WI38 (cell line): ENCODE results near the gene MSI2.

Experiments used
- H3K4me3 ChIP-seq: 2 replicates; pipeline ENCODE4 v1.5.1; 2011; ENCODE audit warnings: low read depth, mild to moderate bottlenecking, control low read depth, low read length
- CTCF ChIP-seq: IDR thresholded peaks from 2 replicates; pipeline ENCODE4 v1.5.1; 2012; ENCODE audit warnings: low read depth, mild to moderate bottlenecking, control low read depth, low read length

The MSI2 gene

GRCh38 chr17:57554826-57555635 lies 298.7 kb downstream of the MSI2 start:
- TF ChIP-seq CTCF = no peak
- no peak overlapping the region for H3K4me3 ChIP-seq

- no peak overlapping the region for H3K4me3 ChIP-seq
- no peak for TF ChIP-seq CTCF
Observed at GRCh38 chr17:57555636-57556175, 299.4 kb downstream of the MSI2 start.

- H3K4me3 ChIP-seq = no peak overlapping the region
- no peak for TF ChIP-seq CTCF
Observed at GRCh38 chr17:57556320-57556719, 300.0 kb downstream of the MSI2 start.

DNA sequence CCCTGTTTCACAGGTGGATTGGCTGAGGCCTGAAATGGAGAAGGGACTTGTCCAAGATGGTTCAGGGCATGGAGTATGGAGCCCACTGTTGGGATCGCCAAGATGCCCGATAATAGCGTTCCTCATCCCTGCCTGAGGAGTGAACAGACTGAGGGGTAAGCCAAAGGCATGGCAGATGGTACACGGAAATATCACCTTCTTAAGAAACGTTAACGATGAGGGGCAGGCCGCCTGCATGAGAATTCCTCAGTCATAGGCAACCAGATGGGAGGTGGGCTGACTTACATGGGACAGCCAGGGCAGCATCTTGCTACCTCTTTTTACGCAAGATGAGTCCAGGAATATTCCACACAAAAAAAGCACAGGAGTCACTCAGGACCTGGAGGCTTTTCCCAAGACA lies 300.7 kb downstream of the MSI2 start:
- H3K4me3 ChIP-seq = no peak overlapping the region
- TF ChIP-seq CTCF = no peak

GRCh38 chr17:57557416-57557815 lies 301.1 kb downstream of the MSI2 start:
- peak overlapping the region; percentile 8; the same call in 1 of the 2 replicates for H3K4me3 ChIP-seq
- no peak for TF ChIP-seq CTCF

GRCh38 chr17:57557834-57558681 lies 301.7 kb downstream of the MSI2 start:
- H3K4me3 ChIP-seq = peak overlapping the region; percentile 29; the same call in 1 of the 2 replicates
- no peak for TF ChIP-seq CTCF
